Activated T-cell treated with anti-CD3 and anti-CD28 coated beads, Interleukin-2, amount 50 U/mL, for 1 hour (primary cell): ENCODE results near the gene MTA1.
A peak's percentile ranks its signal among the peaks of the same experiment; 100 is the strongest.

Experiments used
- DNase-seq: peaks from one replicate; pipeline ENCODE4 v3.0.0-alpha.2; 2020

The MTA1 gene

DNA sequence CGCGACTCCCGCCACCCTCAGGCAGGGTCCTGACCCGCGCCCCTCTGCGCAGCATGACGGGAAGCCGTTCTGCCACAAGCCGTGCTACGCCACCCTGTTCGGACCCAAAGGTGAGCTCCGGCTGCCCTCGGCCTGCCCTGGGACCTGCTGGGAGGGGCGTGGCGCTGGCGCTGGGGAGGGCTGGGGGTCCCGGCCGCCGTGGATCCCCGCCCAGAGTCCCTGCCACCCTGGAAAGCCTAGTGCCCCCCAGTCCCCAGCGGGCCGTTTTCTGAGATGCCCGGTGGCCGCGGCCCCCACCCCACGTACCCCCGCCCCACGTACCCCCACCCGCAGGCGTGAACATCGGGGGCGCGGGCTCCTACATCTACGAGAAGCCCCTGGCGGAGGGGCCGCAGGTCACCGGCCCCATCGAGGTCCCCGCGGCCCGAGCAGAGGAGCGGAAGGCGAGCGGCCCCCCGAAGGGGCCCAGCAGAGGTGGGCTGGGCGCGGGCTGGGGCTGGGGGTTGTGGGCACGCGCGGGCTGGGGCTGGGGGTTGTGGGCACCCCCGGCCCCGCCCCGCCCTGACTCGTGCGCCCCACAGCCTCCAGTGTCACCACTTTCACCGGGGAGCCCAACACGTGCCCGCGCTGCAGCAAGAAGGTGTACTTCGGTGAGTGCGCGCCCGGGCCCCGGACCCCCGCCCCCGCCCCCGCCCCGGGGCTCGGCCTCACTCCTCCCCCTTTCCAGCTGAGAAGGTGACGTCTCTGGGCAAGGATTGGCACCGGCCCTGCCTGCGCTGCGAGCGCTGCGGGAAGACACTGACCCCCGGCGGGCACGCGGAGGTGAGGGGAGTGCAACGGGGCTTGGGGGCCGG, 59.0 kb downstream of the MTA1 start:
- no peak for DNase-seq

DNA sequence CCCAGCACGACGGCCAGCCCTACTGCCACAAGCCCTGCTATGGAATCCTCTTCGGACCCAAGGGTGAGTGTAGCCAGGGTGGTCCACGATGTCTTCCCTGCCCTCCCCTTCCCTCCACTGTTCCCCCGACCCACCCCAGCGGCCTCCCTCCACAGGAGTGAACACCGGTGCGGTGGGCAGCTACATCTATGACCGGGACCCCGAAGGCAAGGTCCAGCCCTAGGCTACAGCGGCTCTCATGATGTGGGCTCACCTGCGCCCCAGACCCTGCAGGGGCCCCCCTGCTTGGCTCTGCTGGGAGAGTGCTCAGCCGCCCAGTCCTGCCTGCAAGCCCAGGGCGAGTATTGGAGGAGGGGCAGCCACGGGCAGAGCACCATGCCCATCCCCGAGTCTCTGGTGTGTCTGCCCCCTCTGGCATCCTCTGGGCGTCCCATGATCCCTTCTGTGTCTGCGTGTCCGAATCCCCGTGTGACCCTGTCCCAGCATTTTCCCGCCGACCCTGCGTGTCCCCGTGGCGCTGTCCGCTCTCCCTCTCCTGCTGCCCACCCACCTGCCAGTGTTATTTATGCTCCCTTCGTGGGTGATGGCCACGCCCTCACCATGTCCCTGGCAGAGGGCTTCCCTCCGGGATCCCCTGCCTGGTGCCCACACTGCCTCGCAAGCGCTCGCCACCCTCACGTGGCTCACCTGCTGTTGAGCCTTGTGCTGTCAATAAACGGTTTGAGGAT, 60.0 kb downstream of the MTA1 start:
- DNase-seq: no peak

GRCh38 chr14:105480199-105480746, 60.6 kb downstream of the MTA1 start:
- no peak for DNase-seq

- DNase-seq: peak; percentile 96
Measured at GRCh38 chr14:105480807-105481801, 61.5 kb downstream of the MTA1 start.

DNA sequence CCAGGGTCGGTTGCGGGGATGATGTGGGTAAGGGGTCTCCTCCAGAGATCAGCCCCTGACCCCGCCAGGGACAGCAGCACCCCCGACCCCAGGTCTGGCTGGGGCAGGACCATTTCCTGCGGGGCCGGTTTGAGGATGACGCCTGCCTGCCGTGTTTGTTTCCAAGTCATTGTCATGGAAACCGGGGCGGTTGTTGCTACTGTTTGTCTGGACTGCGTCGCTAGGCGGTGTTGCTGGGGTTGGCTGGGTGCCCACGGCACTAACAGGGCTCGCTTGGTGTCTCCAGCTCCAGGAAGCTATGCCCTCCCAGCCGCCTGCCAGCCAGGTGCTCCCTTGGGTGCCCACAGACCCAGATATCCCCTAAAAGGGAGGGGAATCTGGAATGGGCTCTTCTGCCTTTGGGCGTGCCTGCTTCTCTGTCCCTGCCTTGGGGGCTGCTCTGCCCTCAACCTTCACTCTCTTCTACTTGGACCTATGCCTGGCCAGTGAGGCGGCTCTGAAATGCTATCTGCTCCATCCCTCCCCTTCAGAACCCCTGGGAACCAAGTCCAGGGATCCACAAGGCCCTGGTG, 62.3 kb downstream of the MTA1 start:
- DNase-seq: peak; percentile 92

DNA sequence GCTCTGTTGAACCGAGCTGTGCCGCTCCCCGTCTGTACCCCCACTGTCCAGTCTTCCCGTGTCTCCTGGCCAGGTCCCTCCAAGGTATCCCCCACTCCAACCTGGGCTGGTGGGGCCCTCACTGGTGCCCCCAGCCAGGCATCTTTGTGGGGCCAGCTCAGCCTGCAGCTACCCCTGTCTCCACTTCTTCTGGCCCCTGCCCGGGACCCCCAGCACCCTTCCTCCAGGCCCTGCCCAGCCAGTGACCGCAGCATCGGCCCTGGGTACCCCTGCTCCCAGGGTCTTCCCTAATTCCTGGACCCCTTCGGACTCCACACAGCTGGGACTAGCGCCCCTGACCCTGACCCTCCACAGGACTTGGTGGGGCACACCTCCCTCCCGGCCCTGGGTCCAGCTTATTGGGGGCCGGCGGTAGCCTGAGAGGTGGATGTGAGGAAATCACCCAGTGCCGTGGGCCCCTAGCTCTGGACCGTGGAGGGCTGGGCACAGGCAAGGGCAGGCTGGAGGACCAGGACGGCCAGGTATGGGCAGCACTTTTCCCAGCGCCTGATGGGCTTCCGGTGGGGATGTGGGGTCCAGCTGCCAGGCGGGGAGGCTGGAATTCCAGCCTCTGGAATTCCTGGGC, 63.0 kb downstream of the MTA1 start:
- DNase-seq: no peak

DNA sequence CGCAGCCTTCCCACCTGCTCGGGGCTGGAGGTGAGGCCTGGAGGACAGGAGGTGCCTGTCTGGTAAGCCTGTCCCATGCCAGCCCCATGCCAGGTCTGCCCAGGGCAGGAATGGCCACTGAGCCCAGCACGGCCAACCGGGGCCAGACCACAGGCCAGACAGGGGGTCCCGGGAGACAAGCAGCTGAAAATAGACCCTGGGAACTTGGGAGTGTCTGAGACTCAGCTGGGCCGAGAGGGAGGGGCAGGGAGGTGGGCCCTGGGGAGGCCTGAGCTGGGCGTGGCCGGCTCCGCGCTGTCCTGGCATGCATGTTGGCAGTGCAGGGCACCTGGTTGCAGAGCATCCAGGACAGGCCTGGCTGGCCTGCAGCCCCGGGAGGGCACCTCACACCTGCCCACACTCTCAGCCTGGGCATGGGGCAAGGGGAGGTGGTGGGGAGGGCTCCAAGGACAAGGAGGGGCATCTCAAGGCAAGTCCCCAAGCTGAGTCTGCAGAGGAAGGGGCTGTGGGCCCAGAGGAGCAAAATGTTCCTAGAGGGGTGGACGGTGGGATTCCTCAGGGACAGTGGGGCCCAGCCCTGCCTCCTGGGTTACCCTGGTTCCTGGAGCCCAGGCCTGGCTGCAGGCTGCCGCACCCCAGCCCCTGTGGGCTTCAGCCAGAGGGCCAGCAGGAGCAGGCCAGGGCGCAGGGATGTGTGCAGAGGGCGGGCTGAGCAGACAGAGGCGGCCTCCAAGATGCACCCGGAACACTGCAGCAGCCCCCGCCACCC, 63.9 kb downstream of the MTA1 start:
- DNase-seq: no peak

DNA sequence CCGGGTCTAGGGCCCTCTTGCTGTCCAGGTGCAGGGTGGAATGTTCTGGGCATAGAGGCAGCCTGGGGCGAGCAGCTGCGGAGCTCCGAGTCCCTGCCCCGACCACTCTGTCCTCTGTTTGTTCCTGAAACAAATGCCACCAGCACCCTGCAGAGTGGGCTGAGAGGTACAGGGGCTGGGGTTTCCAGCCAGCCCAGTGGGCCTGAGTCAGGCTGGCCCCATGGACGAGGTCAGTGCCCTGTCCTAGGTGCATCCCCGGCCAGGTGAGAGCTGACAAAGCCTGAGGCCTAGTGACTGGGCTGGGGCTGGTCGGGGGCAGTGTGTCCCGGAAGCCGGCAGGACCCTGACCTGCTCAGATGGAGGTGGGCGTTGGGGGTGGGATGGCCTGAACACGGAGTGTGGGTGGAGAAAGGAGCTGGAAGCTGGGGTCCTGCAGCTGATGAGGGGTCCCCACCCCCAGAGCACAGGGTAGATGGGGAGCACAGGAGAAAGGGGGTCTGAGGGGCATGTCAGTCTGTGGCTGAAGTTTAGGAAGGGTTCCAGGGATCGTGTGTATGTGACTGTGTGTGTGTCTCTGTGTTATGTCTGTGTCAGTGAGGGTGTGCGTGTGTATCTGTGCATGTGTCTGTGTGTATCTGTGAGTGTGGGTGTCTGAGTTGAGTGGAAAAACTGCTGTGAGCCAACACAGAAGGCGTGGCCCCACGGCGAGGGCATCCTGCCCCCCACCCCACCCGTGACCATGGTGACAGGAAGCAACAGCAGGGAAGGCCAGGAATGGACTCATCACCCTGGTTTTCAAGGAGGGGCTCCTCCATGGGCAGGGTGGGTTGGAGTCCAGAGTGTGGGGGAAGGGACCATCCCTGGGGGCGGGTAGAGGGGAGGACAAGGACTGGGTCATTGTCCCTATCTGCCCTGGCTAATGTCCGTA, 64.7 kb downstream of the MTA1 start:
- DNase-seq: peak; percentile 79

GRCh38 chr14:105484997-105485393, 65.4 kb downstream of the MTA1 start:
- DNase-seq: no peak

GRCh38 chr14:105485739-105486162, 66.1 kb downstream of the MTA1 start:
- peak; percentile 60 for DNase-seq

DNA sequence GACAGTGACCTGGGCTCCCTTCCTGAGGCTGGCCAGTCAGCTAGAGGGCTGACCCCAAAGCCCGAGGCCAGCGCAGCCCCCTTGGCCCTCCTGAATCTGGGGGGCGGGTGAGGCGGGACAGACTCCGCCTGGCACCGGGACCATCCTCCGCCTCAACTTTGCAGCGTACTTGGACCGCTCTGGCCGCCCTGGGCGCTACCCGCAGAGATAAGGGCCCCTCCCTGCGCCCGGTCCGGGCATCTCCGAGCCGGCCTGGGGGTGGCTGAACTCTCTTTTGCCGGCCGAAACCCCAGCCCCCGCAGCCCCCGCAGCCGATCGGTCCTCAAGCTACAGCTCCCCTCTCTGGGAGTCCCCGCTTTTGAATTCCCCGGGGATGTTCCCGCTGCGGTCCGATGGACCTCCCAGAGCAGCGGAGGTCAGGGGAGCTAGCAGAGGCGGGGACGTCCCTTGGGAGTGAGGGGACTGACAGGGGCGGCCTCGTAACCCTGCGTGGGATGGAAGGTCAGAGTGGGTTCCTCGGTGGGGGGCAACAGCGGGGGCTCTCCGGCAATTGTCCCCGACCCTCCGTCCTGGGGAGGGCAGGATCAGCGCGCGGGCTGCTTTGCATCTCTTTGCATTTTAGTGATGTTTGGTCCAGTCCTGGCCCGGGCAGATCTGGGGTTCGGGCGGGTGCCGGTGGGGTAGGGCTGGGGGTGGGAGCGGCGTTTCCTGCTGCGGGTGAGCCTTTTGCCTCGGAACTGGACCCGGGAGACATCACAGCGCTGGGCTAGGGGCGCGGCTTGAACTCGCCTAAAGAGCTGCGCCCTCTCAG, 66.7 kb downstream of the MTA1 start, which contains the start of gene CRIP1:
Gene CRIP1, plus strand, starts transcription at position 724 of the 811 bp plus-strand sequence. CDS start 374 bp downstream, outside the sequence.
- DNase-seq: no peak

GRCh38 chr14:105486974-105487448, 67.4 kb downstream of the MTA1 start:
- DNase-seq: peak; percentile 77

GRCh38 chr14:105487449-105487985, 67.9 kb downstream of the MTA1 start:
- peak; percentile 81 for DNase-seq

DNA sequence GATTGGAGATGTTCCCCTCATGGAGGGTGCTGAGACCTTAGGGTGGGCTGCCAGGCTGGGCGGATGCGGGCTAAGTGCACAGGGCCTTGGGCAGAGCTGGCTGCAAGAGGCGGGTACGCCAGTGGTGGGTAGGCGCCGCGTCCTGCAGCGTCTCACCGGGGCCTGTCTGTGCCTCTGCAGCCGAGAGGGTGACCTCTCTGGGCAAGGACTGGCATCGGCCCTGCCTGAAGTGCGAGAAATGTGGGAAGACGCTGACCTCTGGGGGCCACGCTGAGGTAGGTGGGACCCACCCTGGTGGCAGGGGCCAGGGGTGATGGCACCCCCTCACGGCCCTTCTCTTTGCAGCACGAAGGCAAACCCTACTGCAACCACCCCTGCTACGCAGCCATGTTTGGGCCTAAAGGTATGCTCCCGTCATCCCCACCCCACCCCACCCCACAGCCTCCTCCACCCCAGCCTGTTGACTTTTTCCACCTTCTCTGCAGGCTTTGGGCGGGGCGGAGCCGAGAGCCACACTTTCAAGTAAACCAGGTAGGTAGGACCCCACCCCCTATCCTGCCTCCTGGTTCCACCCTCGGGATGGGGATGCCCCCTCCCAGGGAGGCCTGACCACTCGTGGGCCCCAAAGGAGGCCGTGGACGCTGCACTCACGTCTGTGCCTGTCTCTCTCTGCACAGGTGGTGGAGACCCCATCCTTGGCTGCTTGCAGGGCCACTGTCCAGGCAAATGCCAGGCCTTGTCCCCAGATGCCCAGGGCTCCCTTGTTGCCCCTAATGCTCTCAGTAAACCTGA, 68.6 kb downstream of the MTA1 start:
- peak; percentile 67 for DNase-seq

DNA sequence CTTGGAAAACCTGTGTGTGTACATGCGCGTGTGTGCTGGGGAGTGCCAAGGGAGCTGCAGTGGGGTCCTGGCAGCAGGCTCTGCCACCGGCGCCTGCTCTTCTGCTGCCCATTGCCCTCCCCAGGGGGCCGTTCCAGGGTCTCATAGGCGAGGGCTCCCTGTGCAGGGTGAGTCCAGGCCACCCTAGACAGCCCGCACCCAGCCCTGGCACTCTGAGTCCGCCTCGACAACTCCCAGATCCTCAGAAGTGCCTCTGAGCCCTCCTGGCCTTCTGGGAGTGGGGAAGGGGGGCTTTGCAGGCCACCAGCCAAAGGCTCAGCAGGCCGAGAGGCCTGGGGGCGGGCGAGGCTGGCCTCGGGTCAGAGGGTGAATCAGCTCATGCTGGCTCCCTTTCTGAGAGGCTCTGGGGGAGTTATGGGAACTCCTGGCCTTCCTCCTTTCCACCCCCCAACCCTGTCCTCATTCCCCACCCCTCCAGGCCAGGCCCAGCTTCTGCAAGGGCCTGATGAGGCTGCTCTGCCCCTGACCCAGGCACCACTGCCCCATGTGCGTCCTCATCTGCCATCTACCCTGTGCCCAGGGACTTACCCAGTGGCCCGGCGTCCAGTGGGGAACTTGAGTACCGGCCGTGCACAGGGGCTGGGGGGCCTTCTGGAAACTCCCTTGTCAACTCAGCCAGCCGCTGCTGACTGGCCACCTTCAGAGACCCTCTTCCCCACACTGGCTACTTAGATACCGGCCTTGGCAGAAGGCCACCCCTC, 69.3 kb downstream of the MTA1 start:
- peak; percentile 47 for DNase-seq

GRCh38 chr14:105489542-105490266, 70.1 kb downstream of the MTA1 start:
- peak; percentile 91 for DNase-seq
